Nucleus accumbens (tissue), 56 donors: ENCODE measurements around the gene PIK3R1.

ENCODE experiments used
- DNase-seq, 56 donors: peaks; one replicate each; lab custom pipeline; 2025; lab: John Stamatoyannopoulos, UW

The PIK3R1 gene

DNA sequence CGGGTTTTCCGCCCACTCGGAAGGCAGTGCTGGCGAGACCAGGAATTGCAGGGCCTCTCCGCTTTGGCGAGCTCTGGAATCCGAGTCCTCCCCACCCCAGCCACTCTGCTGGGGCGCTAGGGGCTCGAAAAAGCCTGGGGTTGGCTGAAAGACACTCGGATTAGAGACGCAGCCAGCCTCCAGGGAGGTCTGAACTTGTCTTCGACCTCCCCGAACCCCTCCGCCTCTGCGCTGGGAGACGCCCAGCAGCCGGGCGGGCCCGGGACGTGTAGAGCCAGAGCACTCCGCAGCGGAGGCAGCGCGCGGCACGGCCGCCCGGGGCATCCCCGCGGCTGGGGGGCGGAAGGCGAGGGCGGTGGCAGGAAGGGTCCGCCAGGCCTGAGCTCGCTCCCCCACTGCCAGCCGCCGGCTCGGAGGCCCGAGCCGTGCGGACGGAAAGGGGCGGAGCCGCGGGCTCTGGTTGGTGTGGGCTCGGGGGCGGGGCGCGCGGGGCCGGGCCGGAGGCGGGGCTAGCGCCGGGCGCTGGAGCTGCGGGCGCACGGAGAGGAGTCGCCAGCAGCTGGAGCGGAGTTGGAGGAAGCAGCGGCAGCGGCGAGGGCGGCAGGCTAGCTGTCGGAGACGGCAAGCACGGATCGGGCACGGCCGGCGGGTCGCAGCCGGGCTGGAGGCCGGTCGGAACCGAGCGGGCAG, at the start of gene PIK3R1:
Gene PIK3R1, plus strand, starts transcription at position 549 of the 690 bp plus-strand sequence. CDS start 10,920 bp downstream, outside the sequence.
- DNase-seq: peak; percentile 73 to 98 (median 94)

DNA sequence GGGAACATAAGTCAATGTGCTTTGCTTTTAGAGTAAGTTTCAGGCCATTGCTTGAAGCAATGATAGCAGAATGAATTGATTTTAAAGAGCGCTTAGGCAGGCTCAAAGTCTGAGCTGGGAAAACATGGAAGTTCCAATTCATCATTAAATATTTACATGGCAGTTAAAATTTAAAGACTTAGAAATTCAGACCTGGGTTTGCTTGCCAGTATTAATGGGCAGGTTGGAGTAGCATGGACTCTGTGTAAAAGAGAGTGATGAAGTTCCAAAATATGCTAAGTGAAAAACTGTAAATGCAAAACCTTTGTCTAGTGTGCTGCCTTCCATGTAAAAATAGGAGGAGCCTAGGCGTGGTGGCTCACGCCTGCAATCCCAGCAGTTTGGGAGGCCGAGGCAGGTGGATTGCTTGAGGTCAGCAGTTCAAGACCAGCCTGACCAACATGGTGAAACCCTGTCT, 48.3 kb upstream of the PIK3R1 start:
- no peak for DNase-seq

DNA sequence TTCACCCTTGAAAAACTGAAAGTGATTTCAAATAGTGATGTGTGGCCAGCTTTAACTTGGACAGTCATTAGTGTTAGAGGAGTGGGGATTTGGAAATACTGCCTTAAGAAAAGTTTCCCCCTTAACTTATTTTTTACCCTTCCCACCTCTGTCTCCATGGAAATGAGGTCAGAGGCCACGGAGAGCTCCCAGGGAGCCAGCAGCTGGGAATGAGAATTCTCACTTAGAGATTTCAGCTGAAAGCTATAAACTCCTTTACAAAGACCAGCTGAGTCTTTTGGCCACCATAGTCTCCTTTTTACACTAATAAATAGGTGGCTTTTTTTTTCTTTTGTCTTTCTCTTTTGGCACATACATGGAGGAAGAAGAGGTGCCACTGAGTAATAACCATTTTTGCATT, 45.7 kb upstream of the PIK3R1 start:
- DNase-seq: no peak

DNA sequence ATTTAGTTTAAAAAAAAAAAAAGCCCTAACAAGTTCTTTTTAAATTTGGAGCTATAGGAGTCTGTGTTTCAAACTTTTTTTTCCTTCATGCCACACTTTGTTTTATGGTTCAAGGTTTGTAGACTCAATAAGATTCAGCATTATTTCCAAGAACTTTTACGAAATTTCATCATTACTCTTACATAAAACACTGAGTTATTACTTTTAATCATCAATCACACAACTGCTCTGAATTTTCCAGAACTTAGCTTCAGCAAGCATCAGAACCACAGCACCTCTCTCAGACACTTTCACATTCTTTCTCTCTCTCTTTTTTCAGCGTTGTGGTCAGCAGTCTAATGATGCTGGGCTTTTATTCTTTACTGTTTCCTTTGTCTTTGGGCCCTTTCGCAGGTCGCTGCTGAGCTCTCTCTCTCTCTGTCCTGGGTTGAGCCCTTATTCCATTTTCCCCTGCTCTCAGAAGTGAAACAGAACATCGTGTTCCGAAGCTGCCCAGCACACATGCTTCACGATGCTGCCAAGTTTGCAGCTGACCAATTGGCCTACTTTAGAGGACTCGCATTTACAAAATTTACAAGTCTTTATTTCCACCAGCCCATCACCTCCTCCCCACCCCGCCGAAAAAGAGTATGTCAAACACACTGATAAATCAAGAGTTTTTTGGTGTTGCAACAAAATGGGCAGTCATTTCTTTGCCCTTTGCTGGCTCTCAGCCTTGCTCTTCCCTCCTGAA, 44.6 kb upstream of the PIK3R1 start:
- DNase-seq: peak in 55 of 56 donors; percentile 11 to 81 (median 65)

DNA sequence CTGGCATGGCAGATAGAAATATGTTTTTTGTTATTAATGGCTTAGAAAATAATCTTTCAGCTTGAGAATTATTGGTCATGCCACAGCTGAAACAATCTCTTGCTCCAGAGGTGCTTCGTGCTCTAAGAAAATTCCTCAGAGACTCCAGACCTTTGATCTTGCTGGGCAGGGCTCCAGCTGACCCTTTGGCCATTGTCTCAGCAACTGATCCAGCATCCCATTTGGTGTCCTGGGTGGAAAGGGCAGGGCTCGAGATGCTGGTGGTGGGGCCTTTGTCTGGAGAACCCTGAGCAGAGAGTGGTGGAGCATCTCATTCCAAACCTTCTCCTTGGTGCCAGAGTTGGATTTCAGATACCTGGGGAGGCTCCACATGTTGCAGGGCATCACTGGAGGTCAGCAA, 43.2 kb upstream of the PIK3R1 start:
- DNase-seq: no peak

DNA sequence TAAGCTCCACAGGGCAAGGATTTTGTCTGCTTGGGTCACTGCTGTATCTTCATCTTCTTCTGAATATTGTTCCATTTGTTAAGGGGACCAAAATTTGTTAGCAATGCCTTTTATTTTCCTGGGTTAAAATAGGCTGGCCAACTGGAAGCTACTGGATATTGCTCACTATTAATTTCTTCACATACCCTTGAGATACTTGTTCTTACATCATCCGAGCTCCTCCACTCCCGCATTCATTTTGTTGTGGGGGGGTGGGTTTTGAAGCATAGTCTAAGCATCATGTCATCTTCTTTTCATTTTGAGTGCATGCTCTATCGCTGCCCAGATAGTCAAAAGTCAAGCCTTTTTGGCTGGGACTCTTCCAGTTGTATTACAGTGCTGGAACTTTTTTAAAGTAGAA, 42.5 kb upstream of the PIK3R1 start:
- no peak for DNase-seq

DNA sequence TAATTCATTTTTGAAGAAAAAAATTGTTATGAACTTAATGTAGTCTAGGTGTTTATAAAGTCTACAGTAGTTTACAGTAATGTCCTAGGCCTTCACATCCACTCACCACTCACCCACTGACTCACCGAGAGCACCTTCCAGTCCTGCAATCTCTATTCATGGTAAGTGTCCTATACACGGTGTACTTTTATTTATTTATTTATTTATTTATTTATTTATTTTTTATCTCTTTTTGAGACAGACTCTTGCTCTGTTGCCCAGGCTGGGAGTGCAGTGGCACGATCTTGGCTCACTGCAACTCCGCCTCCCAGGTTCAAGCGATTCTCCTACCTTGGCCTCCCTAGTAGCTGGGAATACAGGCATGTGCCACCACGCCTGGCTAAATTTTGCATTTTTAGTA, 39.3 kb upstream of the PIK3R1 start:
- no peak for DNase-seq

DNA sequence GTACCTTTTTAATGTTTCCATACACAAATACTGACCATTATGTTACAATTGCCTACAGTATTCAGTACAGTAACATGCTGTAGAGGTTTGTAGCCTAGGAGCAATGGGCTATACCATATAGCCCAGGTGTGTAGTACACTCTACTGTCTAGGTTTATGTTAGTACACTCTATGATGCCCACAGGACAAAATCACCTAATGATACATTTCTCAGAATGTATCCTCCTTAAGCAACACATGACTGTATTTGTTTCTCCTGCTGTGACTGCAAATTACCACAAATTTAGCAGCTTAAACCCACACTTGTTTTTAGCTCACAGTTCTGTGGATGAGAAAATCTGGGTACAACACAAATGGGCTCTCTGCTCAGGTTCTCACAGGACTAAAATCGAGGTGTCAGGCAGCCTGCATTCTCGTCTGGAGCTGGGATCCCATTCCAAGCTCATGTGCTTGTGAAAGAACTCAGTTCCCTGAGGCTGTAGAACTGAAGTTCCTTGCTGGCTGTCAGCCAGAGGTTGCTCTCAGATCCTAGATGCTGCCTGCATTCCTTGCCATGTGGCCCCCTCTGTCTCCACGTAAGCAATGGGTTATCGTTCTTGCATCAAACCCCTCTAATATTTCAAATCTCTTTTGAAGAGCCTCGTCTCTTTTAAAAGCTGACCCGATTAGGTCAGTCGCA, 38.6 kb upstream of the PIK3R1 start:
- DNase-seq: no peak

DNA sequence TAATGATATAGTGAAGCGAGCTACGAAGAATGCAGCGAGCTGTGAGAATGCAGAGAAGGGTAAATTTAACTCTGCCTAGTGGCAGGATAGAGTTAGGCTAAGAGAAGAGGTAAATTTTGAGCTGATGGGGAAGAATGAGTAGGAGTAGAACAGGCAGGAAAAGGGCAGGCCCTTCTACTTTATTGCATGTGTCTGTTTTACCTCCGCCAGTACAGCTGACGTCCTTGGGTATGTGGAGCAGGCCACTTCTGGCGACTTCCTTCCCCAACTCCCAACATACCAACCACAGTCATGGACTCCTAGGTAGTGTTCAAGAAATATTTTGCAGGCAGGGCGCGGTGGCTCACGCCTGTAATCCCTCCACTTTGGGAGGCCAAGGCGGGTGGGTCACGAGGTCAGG, 37.9 kb upstream of the PIK3R1 start:
- no peak for DNase-seq

DNA sequence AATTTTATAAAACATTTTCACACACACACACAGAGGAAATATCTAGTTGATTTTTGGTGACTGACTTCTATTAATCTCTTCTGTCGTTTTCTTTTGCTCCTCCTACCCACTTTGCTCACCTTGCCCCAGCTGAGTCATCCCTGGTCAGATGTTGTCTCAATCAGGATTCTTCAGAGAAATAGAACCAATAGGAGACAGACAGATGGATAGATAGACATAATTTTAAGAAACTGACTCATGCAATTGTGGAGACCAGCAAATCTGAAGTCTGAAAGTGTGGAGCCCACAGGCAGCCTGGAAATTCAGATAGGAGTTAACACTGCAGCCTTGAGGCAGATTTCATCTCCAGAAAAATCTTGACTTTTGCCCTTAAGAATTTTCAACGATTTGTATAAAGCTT, 37.0 kb upstream of the PIK3R1 start:
- no peak for DNase-seq

DNA sequence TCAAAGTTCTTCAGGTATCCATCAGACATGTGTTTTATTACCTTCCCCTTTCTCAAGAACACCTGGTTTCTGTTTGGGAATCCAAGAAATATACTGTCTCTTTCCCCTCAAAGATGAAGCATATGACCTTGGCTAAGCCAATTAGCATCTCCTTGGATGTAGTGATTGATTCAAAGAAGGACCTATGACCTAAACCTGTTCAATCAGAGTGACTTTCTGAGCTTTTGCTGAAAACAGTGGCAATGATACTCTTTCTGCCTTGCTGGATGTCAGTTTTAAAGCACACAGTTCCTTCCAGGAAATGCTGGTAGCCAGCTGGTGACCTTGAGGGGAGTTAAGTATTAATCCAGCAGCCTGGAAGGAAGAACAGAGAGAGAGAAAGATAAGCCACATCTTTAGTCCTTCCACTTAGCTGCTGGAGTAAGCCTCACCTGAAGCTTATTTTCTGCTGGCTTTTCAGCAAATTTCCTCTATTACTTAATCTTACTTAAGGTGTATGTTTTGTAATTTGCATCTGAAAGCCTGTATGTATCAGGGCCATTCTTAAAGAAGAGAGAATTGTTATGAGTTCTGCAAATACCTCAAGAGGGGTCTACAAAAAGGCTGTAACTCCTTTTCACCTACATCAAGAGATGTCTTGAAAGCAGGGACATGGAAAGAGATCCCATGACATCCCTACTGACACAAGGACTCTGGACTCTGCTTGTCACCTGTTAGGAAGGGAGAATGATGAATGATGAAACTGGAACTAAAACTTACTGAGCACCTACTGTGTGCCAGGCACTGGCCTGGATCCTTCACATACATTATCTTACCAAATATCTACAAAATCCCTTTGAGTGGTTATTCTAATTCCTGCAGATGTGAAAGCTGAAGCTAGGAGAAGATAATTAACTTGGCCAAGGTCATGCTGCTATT, 35.2 kb upstream of the PIK3R1 start:
- DNase-seq: no peak

DNA sequence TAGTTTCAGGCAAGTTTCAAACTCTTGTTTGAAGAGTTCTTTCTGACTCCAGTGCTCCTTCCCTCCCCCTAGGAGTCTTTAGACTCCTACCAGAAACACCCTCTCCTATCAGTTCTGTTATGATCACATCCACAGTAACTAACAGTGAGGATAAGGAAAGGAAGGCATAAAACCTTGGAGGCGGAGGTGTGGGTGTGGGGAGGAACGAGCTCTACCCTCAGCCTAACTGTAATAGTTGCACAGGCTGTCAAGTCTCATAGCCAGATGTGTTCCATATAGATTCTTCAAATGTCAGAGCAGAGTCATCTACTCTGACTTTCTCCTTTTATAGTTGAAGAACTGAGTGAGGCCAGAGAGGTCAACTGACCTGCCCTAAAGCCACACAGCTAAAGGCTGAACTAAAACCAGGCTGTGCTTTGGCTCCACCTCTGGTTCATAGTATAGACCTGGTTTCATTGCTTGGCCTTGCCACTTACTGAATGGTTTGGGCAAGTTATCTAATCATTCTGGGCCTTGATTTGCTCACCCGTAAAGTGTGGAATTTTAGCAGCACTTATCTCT, 34.4 kb upstream of the PIK3R1 start:
- DNase-seq: peak in 4 of 56 donors; percentile 2 to 19 (median 11)

DNA sequence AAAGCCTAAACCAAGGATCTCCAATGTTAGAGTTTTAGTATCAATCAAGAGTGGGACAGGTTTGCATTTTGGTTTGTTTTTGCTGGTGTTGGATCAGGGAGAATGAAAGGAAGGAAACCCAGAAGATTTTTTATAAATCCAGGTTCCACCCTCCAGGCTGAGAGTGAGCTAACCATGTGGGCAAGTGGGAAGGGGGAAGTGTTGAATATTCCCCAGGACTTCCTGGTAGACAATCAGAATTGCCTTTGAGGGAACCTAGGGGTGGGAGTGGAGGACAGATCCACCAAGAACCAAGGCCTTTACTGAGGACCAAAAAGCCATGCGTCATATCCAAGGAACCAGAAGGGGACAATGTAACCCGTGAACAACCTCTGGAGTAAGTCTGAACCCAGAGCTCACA, 33.5 kb upstream of the PIK3R1 start:
- no peak for DNase-seq

DNA sequence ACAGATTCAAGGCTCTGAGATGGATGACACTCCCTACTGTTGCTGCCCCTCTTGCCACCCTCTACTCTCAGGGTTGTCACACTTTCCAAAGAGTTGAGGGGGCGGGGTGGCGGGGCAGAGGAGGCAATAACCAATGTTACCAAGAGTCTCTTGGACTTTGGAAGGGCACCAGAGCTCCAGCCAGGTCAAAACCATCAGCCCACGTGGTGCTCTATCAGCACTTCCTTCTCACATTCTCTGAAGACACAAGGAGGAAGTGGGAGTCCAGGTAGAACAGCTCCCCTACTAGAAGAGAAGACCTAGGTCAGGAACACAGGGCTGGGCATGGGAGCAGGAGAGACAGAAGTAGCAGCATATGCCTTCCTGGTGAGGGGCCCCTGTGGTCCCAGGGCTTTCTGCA, 33.0 kb upstream of the PIK3R1 start:
- no peak for DNase-seq

DNA sequence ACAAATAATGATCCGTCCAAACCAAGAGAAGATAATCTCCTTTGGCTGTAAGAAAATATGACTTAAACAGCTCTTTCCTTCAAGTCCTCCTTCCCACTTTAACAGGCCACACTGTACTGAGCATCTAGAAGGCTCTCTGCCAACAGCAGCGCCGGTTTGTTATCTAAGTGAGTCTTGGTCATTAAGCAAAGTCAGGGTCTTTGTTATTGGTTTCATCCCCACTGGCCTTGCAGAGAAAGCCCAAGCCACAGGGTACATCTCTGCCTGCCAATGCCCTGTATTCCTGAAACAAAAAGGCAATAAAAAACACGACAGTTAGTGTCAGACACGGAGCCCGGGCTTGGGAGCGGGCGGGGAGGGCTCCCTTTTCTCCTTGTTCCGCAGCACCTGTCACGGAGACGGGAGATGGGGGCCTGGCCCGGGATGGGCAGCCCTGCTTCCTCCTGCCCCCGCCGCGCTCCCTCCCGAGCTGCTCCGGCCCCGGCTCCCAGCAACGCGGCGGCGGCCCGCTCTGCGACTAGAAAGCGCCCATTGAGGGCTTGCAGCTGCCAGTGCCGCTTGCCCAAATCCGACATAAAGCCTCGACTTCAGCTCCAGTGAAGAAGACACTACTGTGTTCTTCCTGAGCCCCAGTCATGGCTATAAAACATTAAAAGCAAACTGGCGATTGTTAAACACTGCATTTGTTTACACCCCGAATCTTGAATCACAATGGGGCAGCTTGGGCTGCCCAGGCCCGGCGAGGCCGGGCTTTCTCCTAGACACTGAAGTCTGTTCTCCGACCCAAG, 28.1 kb upstream of the PIK3R1 start:
- peak; percentile 4 to 94 (median 88) for DNase-seq

DNA sequence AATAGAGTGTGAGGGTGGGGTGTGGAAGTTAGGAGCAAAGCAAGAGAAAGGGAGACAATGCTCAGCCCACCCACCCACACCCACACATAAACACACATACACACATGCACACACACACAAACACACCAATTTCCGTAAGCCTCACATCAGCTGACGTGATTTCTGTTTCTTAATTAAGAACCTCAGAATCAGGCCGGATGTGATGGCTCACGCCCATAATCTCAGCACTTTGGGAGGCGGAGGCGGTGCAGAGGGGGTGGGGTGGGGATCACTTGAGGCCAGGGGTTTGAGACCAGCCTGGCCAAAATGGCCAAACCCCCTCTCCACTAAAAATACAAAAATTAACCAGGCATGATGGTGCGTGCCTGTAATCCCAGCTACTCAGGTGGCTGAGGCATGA, 26.4 kb upstream of the PIK3R1 start:
- peak in 5 of 56 donors; percentile 8 to 68 (median 21) for DNase-seq

DNA sequence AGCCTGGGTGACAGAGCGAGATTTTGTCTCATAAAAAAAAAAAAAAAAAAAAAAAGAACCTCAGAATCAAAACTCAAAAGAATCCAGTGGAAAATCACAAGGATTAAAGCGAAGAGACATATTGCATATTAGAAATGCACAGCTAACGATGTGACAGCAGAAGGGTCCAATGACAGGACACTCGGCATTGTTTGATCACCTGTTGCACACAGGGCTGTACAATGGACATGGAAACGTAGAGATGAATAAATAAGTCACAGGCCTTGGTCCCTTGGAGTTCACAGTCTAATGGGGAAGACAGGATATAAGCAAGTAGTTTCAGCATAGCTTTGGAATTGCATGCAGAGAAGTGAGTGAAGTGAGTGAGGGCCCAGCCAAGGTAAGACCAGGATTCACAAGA, 25.9 kb upstream of the PIK3R1 start:
- DNase-seq: peak in 1 of 56 donors; percentile 45

DNA sequence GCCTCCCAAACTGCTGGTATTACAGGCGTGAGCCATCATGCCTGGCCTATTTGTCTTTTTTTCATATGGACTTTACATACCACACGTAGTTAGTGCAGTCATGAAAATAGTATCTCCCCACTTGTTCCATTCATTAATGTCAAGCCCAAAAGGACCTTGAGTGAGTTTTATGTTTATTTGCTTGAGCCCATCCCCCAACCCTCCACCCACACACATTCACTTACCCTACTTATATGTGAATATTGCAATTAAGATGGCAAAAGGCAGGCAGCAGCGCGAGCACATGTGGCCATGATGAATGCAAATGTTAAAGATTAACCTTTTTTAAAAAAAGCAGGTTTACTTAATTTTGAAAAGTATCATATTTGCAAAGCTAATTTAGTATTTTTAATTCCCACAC, 24.9 kb upstream of the PIK3R1 start:
- no peak for DNase-seq

DNA sequence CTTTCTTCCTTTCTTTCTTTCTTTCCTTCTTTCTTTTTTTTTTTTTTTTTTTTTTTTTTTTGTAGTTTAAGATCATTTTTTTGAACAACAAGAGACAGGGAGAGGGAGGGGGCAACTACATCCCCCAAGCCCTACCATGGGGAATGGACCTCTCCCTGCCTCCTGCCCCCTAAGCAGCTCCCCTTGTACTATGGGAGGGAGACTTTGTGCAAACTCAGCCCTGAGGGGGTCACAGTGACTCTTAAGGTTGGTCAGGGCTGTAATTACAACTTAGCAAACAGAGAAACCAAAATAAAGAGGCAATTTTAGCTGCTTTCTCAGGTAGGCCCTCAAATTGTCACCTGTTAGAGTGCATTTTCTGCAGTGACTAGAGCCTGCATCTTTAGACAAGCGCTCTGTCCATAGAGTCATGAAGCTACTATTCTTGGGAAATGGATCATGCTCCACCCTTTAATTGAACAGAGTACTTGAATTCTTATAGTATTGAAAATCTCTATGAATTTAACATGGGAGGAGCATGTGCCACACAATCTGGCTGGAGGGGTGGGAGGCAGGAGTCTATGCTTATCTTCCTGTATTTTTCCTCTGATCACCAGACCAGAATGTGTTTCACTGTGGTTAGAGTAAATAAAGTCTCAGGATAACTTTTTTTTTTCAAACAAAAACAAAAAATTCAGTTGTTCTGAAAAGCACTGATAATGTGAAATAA, 24.3 kb upstream of the PIK3R1 start:
- DNase-seq: no peak
